H9 (cell line): ENCODE measurements around the gene CHADL. TPM values are rescaled to one million over a fixed set of nuclear protein-coding genes. Genes with fewer than 3 reads are reported as not detected.

Experiments used
- DNase-seq: peaks from one replicate; pipeline ENCODE4 v3.0.0-alpha.2; 2017
- H2AFZ ChIP-seq: one replicate; pipeline ENCODE4 v1.6.1; 2013; ENCODE audit warnings: mild to moderate bottlenecking, low read length, control low read depth, moderate library complexity
- H2AK5ac ChIP-seq: 2 replicates; pipeline ENCODE4 v1.6.1; 2013; ENCODE audit warnings: low read length, control low read depth, mixed read lengths; ENCODE audit not compliant: insufficient read length
- H2BK120ac ChIP-seq: one replicate; pipeline ENCODE4 v1.6.1; 2013; ENCODE audit warnings: low read depth, mild to moderate bottlenecking, low read length, control low read depth, inconsistent platforms; ENCODE audit not compliant: poor library complexity, severe bottlenecking
- H2BK12ac ChIP-seq: 2 replicates; pipeline ENCODE4 v1.6.1; 2013; ENCODE audit warnings: low read length, control low read depth, mixed read lengths, low read depth; ENCODE audit not compliant: insufficient read length
- H2BK15ac ChIP-seq: 2 replicates; pipeline ENCODE4 v1.6.1; 2013; ENCODE audit warnings: low read depth, low read length, control low read depth
- H2BK20ac ChIP-seq: one replicate; pipeline ENCODE4 v1.6.1; 2013; ENCODE audit warnings: low read depth, mild to moderate bottlenecking, low read length, control low read depth, inconsistent platforms; ENCODE audit not compliant: poor library complexity, severe bottlenecking
- H2BK5ac ChIP-seq: 2 replicates; pipeline ENCODE4 v1.6.1; 2013; ENCODE audit warnings: low read length, control low read depth, mixed read lengths; ENCODE audit not compliant: insufficient read length
- H3K14ac ChIP-seq: 2 replicates; pipeline ENCODE4 v1.6.1; 2013; ENCODE audit warnings: low read length, control low read depth; ENCODE audit not compliant: insufficient read depth
- H3K18ac ChIP-seq: 2 replicates; pipeline ENCODE4 v1.6.1; 2013; ENCODE audit warnings: low read depth, mild to moderate bottlenecking, mixed read lengths, low read length, control low read depth; ENCODE audit not compliant: insufficient read length
- H3K23ac ChIP-seq: 2 replicates; pipeline ENCODE4 v1.6.1; 2013; ENCODE audit warnings: low read length, control low read depth, mixed read lengths, low read depth; ENCODE audit not compliant: insufficient read length
- H3K23me2 ChIP-seq: 2 replicates; pipeline ENCODE4 v1.6.1; 2013; ENCODE audit warnings: low read depth, mild to moderate bottlenecking, mixed read lengths, low read length, control low read depth; ENCODE audit not compliant: insufficient read length, poor library complexity, severe bottlenecking
- H3K27ac ChIP-seq: 2 replicates; pipeline ENCODE4 v1.5.1; 2013; ENCODE audit warnings: low read length, control low read depth, mixed read lengths, low read depth; ENCODE audit not compliant: insufficient read length
- H3K27me3 ChIP-seq: 2 replicates; pipeline ENCODE4 v1.6.1; 2013; ENCODE audit warnings: low read length, control low read depth, inconsistent platforms; ENCODE audit not compliant: insufficient read depth
- H3K4ac ChIP-seq: 2 replicates; pipeline ENCODE4 v1.6.1; 2013; ENCODE audit warnings: low read depth, mild to moderate bottlenecking, control low read depth, inconsistent platforms, low read length, moderate library complexity
- H3K4me1 ChIP-seq: 2 replicates; pipeline ENCODE4 v1.6.1; 2013; ENCODE audit warnings: low read length, control low read depth, inconsistent platforms; ENCODE audit not compliant: insufficient read depth
- H3K4me2 ChIP-seq: 2 replicates; pipeline ENCODE4 v1.6.1; 2013; ENCODE audit warnings: low read length, control low read depth, mixed read lengths; ENCODE audit not compliant: insufficient read length, insufficient read depth
- H3K56ac ChIP-seq: 2 replicates; pipeline ENCODE4 v1.6.1; 2013; ENCODE audit warnings: low read depth, mild to moderate bottlenecking, mixed read lengths, low read length, control low read depth; ENCODE audit not compliant: insufficient read length
- H3K79me1 ChIP-seq: 2 replicates; pipeline ENCODE4 v1.6.1; 2013; ENCODE audit warnings: low read depth, mild to moderate bottlenecking, moderate library complexity, low read length, control low read depth, inconsistent platforms; ENCODE audit not compliant: insufficient read depth, poor library complexity, severe bottlenecking
- H3K79me2 ChIP-seq: 2 replicates; pipeline ENCODE4 v1.6.1; 2013; ENCODE audit warnings: low read length, control low read depth, inconsistent platforms; ENCODE audit not compliant: insufficient read depth
- H3K9ac ChIP-seq: 2 replicates; pipeline ENCODE4 v1.6.1; 2013; ENCODE audit warnings: low read length, control low read depth, mixed read lengths; ENCODE audit not compliant: insufficient read length; ENCODE audit errors: extremely low read depth
- H3K9me3 ChIP-seq: one replicate; pipeline ENCODE4 v1.6.1; 2013; ENCODE audit warnings: low read depth, low read length, inconsistent platforms; ENCODE audit not compliant: control insufficient read depth
- H3T11ph ChIP-seq: one replicate; pipeline ENCODE4 v1.6.1; 2013; ENCODE audit warnings: mild to moderate bottlenecking, low read length, control low read depth, inconsistent platforms
- H4K20me1 ChIP-seq: one replicate; pipeline ENCODE4 v1.6.1; 2013; ENCODE audit not compliant: control insufficient read depth, insufficient read length, insufficient read depth
- H4K5ac ChIP-seq: 2 replicates; pipeline ENCODE4 v1.6.1; 2013; ENCODE audit warnings: low read depth, mild to moderate bottlenecking, mixed read lengths, low read length, control low read depth; ENCODE audit not compliant: insufficient read length
- H4K8ac ChIP-seq: replicated peaks from 2 replicates; pipeline ENCODE4 v1.6.1; 2013; ENCODE audit warnings: low read length, control low read depth, mixed read lengths, low read depth; ENCODE audit not compliant: insufficient read length
- H4K91ac ChIP-seq: 2 replicates; pipeline ENCODE4 v1.6.1; 2013; ENCODE audit warnings: low read depth, mild to moderate bottlenecking, moderate library complexity, mixed read lengths, low read length, control low read depth; ENCODE audit not compliant: insufficient read length
- H3K27ac Mint-ChIP-seq, 3 experiments: 2 replicates in 2 of 3; 3 replicates in 1 of 3; pipeline ENCODE4 v1.8.0; 2020 to 2021; ENCODE audit warnings: mixed read lengths in 3 of 3, mild to moderate bottlenecking in 1 of 3, moderate library complexity in 1 of 3
- H3K27me3 Mint-ChIP-seq: 2 replicates; pipeline ENCODE4 v1.8.0; 2021; ENCODE audit warnings: low read depth, mild to moderate bottlenecking, moderate library complexity, mixed read lengths
- H3K36me3 Mint-ChIP-seq, 3 experiments: 2 replicates in 2 of 3; 3 replicates in 1 of 3; pipeline ENCODE4 v1.8.0; 2020 to 2021; ENCODE audit warnings: low read depth in 3 of 3, mixed read lengths in 3 of 3; ENCODE audit not compliant: insufficient read depth in 1 of 3
- H3K4me1 Mint-ChIP-seq, 2 experiments: 2 replicates each; pipeline ENCODE4 v1.8.0; 2020; ENCODE audit warnings: mixed read lengths in 2 of 2
- H3K4me3 Mint-ChIP-seq, 2 experiments: 2 replicates in 1 of 2; 3 replicates in 1 of 2; pipeline ENCODE4 v1.8.0; 2020 to 2021; ENCODE audit warnings: mild to moderate bottlenecking in 2 of 2, mixed read lengths in 2 of 2, moderate library complexity in 1 of 2
- H3K9me3 Mint-ChIP-seq, 2 experiments: 2 replicates in 1 of 2; 3 replicates in 1 of 2; pipeline ENCODE4 v1.8.0; 2020; ENCODE audit warnings: mild to moderate bottlenecking in 2 of 2, mixed read lengths in 2 of 2, moderate library complexity in 1 of 2
- CTCF ChIP-seq: fragments of 200-600 bp; sonication (generic); conservative IDR thresholded peaks from 3 replicates; pipeline ENCODE4 v1.8.0; 2021; ENCODE audit warnings: antibody characterized with exemption, mild to moderate bottlenecking
- WGBS: extraction: QIAGEN DNeasy Blood & Tissue Kit; methylation state at CpG from one replicate; pipeline ENCODE4 v1.1.7; 2013; ENCODE audit warnings: missing lambda C conversion rate, low lambda C conversion rate, mixed read lengths; ENCODE audit not compliant: insufficient read length; ENCODE audit errors: extremely low coverage; 5-methylcytosine and 5-hydroxymethylcytosine counted together
- total RNA-seq: library from RNA; stranded (reverse); gene quantifications from 2 replicates; pipeline ENCODE4 v1.2.1, GENCODE V29; 2021

The CHADL gene
- total RNA-seq, 1 experiment from 2014 or later = 1.6 TPM

DNA sequence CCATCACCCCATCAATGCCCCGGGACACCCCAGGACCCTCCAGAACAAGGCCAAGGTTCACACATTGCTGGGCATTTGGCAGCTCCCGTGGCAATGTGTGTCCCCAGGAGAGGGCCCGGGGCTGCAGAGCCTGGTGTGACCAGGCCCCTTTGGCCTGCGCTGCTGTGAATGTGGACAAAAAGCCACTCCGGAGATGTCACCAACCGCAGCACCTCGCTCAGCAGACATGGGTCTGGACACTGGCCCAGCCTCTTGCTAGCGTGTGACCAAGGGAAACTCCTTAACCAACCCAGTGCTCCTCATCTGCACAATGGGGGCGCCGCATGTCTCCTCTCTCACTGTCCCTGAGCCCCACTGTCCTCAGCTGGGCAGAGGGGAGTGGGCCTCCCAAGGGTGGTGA lies 8.0 kb upstream of the CHADL start:
- Histone ChIP-seq H3T11ph (no peak overlapping the region), H2BK15ac (no peak overlapping the region), H3K56ac (no peak overlapping the region), H4K20me1 (no peaks in the 10 kb centered on the region), H2BK12ac (no peak overlapping the region), H4K91ac (no peak overlapping the region), H2BK120ac (no peak overlapping the region), H3K4ac (no peak overlapping the region), H3K23ac (no peak overlapping the region), H3K14ac (no peak overlapping the region), H3K4me1 (no peaks in the 10 kb centered on the region), H3K4me2 (no peak overlapping the region), H3K23me2 (no peaks in the 10 kb centered on the region), H3K79me1 (no peaks in the 10 kb centered on the region), H3K9ac (no peak overlapping the region), H3K18ac (no peak overlapping the region), H2BK20ac (no peak overlapping the region), H4K8ac (no peak overlapping the region), H2AK5ac (no peak overlapping the region), H2AFZ (no peak overlapping the region), H3K27ac (no peak overlapping the region), H2BK5ac (no peak overlapping the region), H3K27me3 (no peaks in the 10 kb centered on the region), H3K9me3 (no peaks in the 10 kb centered on the region), H3K79me2 (no peaks in the 10 kb centered on the region), H4K5ac (no peak overlapping the region)
- DNase-seq = no peak
- no peak for TF ChIP-seq CTCF
- Mint-ChIP-seq H3K27me3 (no peaks in the 10 kb centered on the region), H3K36me3 (peaks cover 26 to 78% (median 58%) of the 10 kb centered on the region in 3 experiments; a peak in 6 of 7 replicates), H3K9me3 (no peaks in the 10 kb centered on the region), H3K4me3 (no peak overlapping the region), H3K4me1 (no peaks in the 10 kb centered on the region), H3K27ac (no peak overlapping the region)
- WGBS = no CpG with 5 or more reads among the region's 10 CpGs
